ENCODE results near the gene ANKS6.

The ANKS6 gene

DNA sequence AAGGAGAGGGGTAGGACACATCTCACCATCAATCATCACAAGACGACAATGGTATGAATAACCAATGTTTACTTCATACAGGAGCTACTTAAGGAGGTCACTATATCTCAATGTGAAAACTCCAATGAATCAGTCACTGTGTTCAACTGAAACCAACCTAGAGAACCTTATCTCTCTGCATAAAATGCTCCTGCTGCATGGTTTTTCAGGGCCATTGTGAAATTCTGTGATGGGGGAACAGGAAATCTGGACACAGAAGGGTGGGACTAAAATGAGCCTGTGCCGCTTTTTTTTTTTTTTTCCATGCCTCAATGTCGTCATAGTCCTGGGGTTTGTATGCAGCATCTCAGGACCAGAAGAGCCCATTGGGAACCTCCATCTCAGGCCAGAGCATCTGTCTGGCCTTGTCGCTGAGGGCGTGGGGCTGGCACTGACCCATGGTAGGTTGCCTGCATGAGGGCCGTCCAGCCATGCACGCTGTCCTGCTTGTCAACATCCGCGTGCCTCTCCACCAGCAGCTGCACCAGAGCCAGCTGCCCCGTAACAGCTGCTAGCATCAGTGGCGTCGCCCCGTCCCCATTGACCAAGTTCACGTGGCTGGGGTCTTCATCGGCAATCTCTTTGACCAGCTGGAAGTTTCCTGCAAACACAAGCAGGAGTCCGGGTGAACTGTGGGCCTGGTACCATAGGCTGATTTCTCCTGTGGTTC lies 12.7 kb downstream of the ANKS6 start:
- no peak overlapping the region for H3K4me3 ChIP-seq (ENCODE audit: low read depth, low read length)
- TF ChIP-seq, protein P1, sequence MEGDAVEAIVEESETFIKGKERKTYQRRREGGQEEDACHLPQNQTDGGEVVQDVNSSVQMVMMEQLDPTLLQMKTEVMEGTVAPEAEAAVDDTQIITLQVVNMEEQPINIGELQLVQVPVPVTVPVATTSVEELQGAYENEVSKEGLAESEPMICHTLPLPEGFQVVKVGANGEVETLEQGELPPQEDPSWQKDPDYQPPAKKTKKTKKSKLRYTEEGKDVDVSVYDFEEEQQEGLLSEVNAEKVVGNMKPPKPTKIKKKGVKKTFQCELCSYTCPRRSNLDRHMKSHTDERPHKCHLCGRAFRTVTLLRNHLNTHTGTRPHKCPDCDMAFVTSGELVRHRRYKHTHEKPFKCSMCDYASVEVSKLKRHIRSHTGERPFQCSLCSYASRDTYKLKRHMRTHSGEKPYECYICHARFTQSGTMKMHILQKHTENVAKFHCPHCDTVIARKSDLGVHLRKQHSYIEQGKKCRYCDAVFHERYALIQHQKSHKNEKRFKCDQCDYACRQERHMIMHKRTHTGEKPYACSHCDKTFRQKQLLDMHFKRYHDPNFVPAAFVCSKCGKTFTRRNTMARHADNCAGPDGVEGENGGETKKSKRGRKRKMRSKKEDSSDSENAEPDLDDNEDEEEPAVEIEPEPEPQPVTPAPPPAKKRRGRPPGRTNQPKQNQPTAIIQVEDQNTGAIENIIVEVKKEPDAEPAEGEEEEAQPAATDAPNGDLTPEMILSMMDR (IDR thresholded peaks at IDR 0.05; ENCODE audit: low read depth, low read length), result no peak
- DNase-seq (ENCODE audit: low read depth, low spot score), result no peak
- in situ Hi-C loops (cut with HindIII; ENCODE audit: low sequenced_read_pairs), result no loop called here

DNA sequence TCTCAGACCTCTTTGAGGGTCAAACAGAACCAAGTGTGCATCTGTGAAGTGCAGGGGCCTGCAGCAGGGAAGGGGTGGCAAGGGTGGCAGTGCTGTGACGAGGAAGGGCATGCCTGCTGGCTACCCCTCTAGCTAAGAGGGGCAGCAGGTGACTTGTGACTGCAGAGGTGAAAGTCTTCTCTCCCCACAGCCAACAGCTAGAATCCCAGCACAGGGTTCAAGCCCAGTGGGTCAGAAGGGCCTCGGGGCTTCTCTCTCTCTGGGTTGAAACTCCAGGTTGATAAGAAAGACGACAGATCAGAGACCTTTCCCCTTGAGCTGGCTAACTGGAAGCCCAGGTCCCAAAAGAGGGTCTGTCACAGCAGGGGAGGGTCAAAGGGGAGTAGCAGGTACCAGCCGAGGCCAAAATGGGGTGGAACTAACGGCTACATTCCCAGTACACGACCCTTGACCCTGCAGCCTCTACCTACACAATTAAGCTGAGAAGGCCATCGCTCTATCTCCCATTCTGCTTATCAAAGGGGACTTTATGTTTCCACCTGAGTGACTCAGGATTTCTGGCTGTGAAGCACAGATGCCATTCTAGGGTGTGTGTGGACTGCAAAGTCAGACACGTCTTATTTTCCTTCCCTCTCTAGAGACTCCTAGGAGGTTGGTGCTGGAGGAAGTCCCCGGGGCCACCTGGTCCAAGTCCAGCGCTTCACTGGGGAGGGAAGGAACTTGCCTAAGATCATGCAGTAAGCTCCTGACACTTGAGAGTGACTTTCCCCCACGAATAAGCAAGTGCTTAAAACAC lies 14.6 kb downstream of the ANKS6 start:
- H3K4me3 ChIP-seq (ENCODE audit: low read depth, low read length), result no peak overlapping the region
- in situ Hi-C loops (cut with HindIII; ENCODE audit: low sequenced_read_pairs), result no loop called here
- TF ChIP-seq, protein P1 (IDR thresholded peaks at IDR 0.05; ENCODE audit: low read depth, low read length), result no peak
- no peak for DNase-seq (ENCODE audit: low read depth, low spot score)

DNA sequence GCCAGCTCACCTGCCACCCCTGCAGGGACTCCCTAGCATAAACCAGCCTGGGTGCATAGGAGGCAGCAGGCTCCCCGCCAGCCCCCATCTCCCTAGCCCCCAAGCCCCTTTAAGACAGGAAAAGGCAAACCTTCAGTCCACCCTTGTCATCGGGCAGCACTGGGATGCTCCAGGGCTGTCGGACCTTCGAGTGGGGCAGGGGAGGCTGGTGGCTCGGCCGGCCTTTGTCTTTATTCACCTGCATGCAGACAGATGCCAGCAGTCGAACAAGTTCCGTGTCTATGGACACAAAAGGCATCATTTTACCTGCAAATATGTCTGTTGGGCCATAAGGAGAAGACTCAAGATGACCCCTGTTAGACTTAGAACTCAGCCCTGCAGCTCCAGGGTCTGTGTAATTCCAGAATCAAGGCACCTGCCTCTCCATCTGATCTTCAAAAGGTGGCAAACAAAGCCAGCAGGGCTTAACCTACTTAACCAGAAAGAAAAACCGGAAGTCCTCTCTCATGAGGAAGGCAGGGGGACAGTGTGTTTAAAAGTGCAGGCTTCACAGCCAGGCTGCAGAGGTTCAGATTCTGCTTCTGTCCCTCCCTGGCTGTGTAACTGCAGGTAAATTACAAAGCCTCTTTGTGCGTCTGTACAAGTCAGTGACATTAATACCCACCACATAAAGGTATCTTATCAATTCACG lies 16.2 kb downstream of the ANKS6 start:
- in situ Hi-C loops (cut with HindIII; ENCODE audit: low sequenced_read_pairs), result no loop called here
- TF ChIP-seq, protein P1 (IDR thresholded peaks at IDR 0.05; ENCODE audit: low read depth, low read length), result no peak
- DNase-seq (ENCODE audit: low read depth, low spot score), result no peak
- no peak overlapping the region for H3K4me3 ChIP-seq (ENCODE audit: low read depth, low read length)

DNA sequence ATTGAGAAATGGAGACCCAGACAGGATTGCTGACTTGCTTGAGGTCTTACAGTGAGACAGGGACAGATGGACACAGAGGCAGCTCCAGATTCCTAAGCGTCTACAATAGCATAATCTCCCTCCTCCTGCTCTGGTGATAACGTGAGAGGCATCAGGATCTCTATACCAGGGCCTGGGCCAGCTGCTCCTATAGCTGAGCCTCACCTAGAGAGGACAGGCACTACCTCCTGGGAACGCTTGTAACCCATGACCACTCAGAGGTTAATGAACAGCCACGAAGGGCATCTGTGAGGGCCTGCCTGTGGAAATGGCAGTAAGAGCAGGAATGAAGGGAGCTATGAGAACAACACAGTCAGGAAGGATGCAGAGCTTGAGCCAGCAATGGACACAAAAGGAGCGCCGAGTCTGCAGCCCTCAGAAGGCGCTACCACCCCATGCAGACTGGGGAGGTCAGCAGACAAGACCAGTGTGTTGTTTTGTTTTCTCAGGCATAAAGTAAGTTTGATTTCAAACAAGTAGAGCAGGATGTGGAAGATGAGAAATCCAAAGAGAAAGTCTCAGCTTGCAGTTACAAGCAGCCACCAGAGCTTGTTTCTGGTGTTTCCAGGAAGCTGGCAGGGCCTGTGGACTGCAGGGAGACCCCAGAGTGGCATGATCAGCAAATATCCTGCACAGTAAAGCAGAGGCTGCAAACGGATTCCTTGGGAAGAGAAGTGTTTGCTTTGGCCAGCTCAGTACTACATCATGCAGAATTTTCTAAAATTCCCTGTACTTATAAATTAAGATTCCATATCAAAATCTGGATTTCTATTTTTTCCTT lies 17.4 kb downstream of the ANKS6 start:
- TF ChIP-seq, protein P1 (IDR thresholded peaks at IDR 0.05; ENCODE audit: low read depth, low read length), result no peak

DNA sequence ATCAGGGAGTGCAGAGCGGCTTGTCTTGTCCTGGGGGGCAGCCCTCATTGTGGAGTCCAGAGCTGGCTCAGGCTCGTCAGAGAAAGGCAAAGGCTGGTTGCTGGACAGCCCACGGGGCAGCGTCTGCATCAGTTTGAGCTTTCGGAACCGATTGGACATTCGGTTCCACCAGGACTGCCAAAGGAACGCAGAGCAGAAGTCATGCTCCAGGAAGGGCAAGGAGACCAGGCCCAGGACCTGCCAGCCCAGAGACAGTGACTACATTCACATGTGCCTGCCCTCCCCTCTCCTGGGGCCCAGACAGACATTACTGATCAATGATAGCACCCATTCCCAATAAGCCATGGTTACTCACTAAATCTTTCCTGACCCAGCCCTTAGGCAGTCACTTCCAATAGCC lies 18.1 kb downstream of the ANKS6 start:
- in situ Hi-C loops (cut with HindIII; ENCODE audit: low sequenced_read_pairs), result no loop called here
- no peak for DNase-seq (ENCODE audit: low read depth, low spot score)
- TF ChIP-seq, protein P1 (IDR thresholded peaks at IDR 0.05; ENCODE audit: low read depth, low read length), result no peak
- no peak overlapping the region for H3K4me3 ChIP-seq (ENCODE audit: low read depth, low read length)

More for the DNA sequence above, 17.4 kb downstream of the ANKS6 start:
- no peak overlapping the region for H3K4me3 ChIP-seq (ENCODE audit: low read depth, low read length)
- DNase-seq (ENCODE audit: low read depth, low spot score), result peak; percentile 35
- in situ Hi-C loops (cut with HindIII; ENCODE audit: low sequenced_read_pairs), result no loop called here

DNA sequence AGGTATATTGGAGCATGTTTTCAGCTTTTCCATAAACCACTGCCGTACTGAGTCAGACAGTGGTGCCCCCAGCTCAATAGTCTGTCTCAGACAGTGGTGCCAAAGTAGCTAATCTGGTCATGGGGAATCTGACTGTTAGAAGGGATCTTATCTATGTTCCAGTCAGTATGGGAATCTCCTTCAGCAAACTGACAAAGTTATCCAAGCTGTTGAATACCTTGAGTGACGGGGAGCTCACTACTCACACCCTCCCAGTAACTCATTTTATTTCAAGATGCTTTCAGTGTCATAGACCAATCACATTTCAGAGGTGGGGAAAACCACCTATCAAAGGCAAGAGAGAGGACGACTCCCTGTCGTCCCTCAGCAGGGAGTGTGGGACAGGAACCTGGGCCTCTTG lies 18.7 kb downstream of the ANKS6 start:
- DNase-seq (ENCODE audit: low read depth, low spot score), result no peak
- in situ Hi-C loops (cut with HindIII; ENCODE audit: low sequenced_read_pairs), result no loop called here
- TF ChIP-seq, protein P1 (IDR thresholded peaks at IDR 0.05; ENCODE audit: low read depth, low read length), result no peak
- no peak overlapping the region for H3K4me3 ChIP-seq (ENCODE audit: low read depth, low read length)
